Measurements from ENCODE around the gene HEPH.

HEPH gene

GRCh38 chrX:66167431-66167830, 3.4 kb downstream of the HEPH start:
- TF ChIP-seq CTCF (IDR thresholded peaks at IDR 0.05; ENCODE audit: low read depth, low read length), result no peak
- DNase-seq (ENCODE audit: extremely low read depth, low read depth), result no peak

- no peak for TF ChIP-seq CTCF (IDR thresholded peaks at IDR 0.05; ENCODE audit: low read depth, low read length)
- no peak for DNase-seq (ENCODE audit: extremely low read depth, low read depth)
Observed at GRCh38 chrX:66176134-66176533, 12.1 kb downstream of the HEPH start.

- no peak for TF ChIP-seq CTCF (IDR thresholded peaks at IDR 0.05; ENCODE audit: low read depth, low read length)
- no peak for DNase-seq (ENCODE audit: extremely low read depth, low read depth)
Observed at GRCh38 chrX:66191563-66191962, 27.5 kb downstream of the HEPH start.

GRCh38 chrX:66193821-66194220, 29.8 kb downstream of the HEPH start:
- TF ChIP-seq CTCF (IDR thresholded peaks at IDR 0.05; ENCODE audit: low read depth, low read length), result no peak

GRCh38 chrX:66200050-66200664, 36.1 kb downstream of the HEPH start:
- no peak for DNase-seq (ENCODE audit: extremely low read depth, low read depth)
- TF ChIP-seq CTCF (IDR thresholded peaks at IDR 0.05; ENCODE audit: low read depth, low read length), result no peak

More at GRCh38 chrX:66193821-66194220, 29.8 kb downstream of the HEPH start:
- DNase-seq (ENCODE audit: extremely low read depth, low read depth), result no peak

GRCh38 chrX:66200855-66201795, 37.1 kb downstream of the HEPH start:
- TF ChIP-seq CTCF (IDR thresholded peaks at IDR 0.05; ENCODE audit: low read depth, low read length), result peak; percentile 39
- no peak for DNase-seq (ENCODE audit: extremely low read depth, low read depth)

- no peak for TF ChIP-seq CTCF (IDR thresholded peaks at IDR 0.05; ENCODE audit: low read depth, low read length)
- no peak for DNase-seq (ENCODE audit: extremely low read depth, low read depth)
Observed at GRCh38 chrX:66203114-66203513, 39.1 kb downstream of the HEPH start.

All from AG09319 (cell line).